ENCODE results near the gene ARSI. TPM values are rescaled to one million over a fixed set of nuclear protein-coding genes. Genes with fewer than 3 reads are reported as not detected.
A peak's percentile ranks its signal among the peaks of the same experiment; 100 is the strongest.

The ARSI gene
- total RNA-seq, 1 donor from 2014 or later: 4.2 TPM

DNA sequence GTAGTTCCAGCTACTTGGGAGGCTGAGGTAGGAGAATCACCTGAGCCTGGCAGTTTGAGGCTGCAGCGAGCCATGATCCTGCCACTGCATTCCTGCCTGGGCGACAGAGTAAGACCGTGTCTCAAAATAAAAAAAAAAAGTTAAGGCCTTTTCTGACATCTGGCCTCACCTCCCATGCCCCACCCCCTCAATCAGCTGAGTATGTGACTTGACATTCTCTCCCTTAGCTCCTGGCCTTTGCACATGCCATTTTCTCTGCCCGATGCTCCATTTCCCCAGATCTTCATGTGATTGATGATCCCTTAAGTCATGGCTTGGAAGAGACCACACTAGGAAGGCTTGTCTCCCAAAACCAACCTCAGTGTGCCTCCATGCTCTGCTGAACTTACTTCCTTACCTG is 37.1 kb upstream of the ARSI start:
- H2AFZ ChIP-seq (replicated peaks): no peak overlapping the region
- no peaks in the 10 kb centered on the region for H3K79me2 ChIP-seq (ENCODE audit: low read depth)
- TF ChIP-seq EZH2 (IDR thresholded peaks at IDR 0.05) (no peak), CTCF (IDR thresholded peaks at IDR 0.05) (no peak), EZH2phosphoT487 (IDR thresholded peaks at IDR 0.05) (no peak)
- no peak overlapping the region for H3K9ac ChIP-seq
- Mint-ChIP-seq H3K4me1 (peaks cover 32% of the 10 kb centered on the region), H3K9me3 (peaks cover 3% of the 10 kb centered on the region), H3K4me3 (no peak overlapping the region), H3K36me3 (no peaks in the 10 kb centered on the region), H3K27ac (peak overlapping the region; percentile 21), H3K27me3 (ENCODE audit: insufficient read depth, low read depth) (peaks cover 11% of the 10 kb centered on the region)
- H3K27ac ChIP-seq: no peak overlapping the region
- H3K4me2 ChIP-seq: no peak overlapping the region
- no peaks in the 10 kb centered on the region for H3K36me3 ChIP-seq
- no peaks in the 10 kb centered on the region for H3K4me1 ChIP-seq
- H3F3A ChIP-seq (ENCODE audit: low read depth): no peaks in the 10 kb centered on the region
- no peaks in the 10 kb centered on the region for H3K27me3 ChIP-seq
- no peaks in the 10 kb centered on the region for H4K20me1 ChIP-seq (ENCODE audit: low read depth)
- no peaks in the 10 kb centered on the region for H3K9me3 ChIP-seq (ENCODE audit: low read depth)
- no peak overlapping the region for H3K4me3 ChIP-seq
- no peak for DNase-seq (ENCODE audit: low spot score)

DNA sequence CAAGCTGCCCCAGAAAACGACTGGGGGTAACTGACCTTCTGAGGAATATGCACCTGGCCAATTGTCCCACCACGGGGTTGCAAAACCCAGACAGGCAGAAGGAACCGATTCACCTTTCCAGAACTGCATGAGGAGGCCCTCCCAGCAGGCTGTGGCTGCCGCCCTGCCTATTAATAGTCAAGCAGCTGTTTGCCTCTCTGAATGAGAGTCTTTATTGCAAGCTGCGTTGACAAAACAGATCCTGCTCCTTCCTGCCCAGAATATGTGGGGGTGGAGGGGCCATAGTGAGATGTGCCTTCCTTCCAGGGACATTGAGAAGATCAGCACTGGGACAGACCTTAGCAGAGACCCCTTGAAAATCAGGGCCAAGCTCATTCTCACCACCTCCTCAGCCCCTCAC is 36.5 kb upstream of the ARSI start:
- no peaks in the 10 kb centered on the region for H3K36me3 ChIP-seq
- H3K9ac ChIP-seq: no peak overlapping the region
- H3K4me1 Mint-ChIP-seq: peaks cover 26% of the 10 kb centered on the region

GRCh38 chr5:150338546-150338945 is 35.8 kb upstream of the ARSI start:
- Mint-ChIP-seq H3K27me3 (ENCODE audit: insufficient read depth, low read depth) (peaks cover 8% of the 10 kb centered on the region), H3K27ac (peak overlapping the region; percentile 95), H3K4me1 (peaks cover 23% of the 10 kb centered on the region), H3K36me3 (no peaks in the 10 kb centered on the region), H3K9me3 (peaks cover 3% of the 10 kb centered on the region), H3K4me3 (peak overlapping the region; percentile 5)
- no peak for DNase-seq (ENCODE audit: low spot score)
- Histone ChIP-seq H2AFZ (replicated peaks) (no peak overlapping the region), H3K27me3 (no peaks in the 10 kb centered on the region), H3F3A (ENCODE audit: low read depth) (no peaks in the 10 kb centered on the region), H3K9ac (no peak overlapping the region), H3K27ac (no peak overlapping the region), H3K79me2 (ENCODE audit: low read depth) (no peaks in the 10 kb centered on the region), H3K4me2 (no peak overlapping the region), H3K36me3 (no peaks in the 10 kb centered on the region), H4K20me1 (ENCODE audit: low read depth) (no peaks in the 10 kb centered on the region), H3K4me1 (no peaks in the 10 kb centered on the region), H3K4me3 (no peak overlapping the region), H3K9me3 (ENCODE audit: low read depth) (no peaks in the 10 kb centered on the region)
- no peak for TF ChIP-seq CTCF (IDR thresholded peaks at IDR 0.05)

More for the DNA sequence above, 36.5 kb upstream of the ARSI start:
- Histone ChIP-seq H2AFZ (replicated peaks) (no peak overlapping the region), H3K4me2 (no peak overlapping the region), H3K4me3 (no peak overlapping the region), H3K27me3 (no peaks in the 10 kb centered on the region), H4K20me1 (ENCODE audit: low read depth) (no peaks in the 10 kb centered on the region), H3F3A (ENCODE audit: low read depth) (no peaks in the 10 kb centered on the region), H3K9me3 (ENCODE audit: low read depth) (no peaks in the 10 kb centered on the region), H3K27ac (no peak overlapping the region), H3K4me1 (no peaks in the 10 kb centered on the region), H3K79me2 (ENCODE audit: low read depth) (no peaks in the 10 kb centered on the region)
- Mint-ChIP-seq H3K27me3 (ENCODE audit: insufficient read depth, low read depth) (peaks cover 11% of the 10 kb centered on the region), H3K4me3 (peak overlapping the region; percentile 34), H3K27ac (peak overlapping the region; percentile 94), H3K9me3 (peaks cover 3% of the 10 kb centered on the region), H3K36me3 (no peaks in the 10 kb centered on the region)
- TF ChIP-seq EZH2phosphoT487 (IDR thresholded peaks at IDR 0.05) (no peak), EZH2 (IDR thresholded peaks at IDR 0.05) (no peak), CTCF (IDR thresholded peaks at IDR 0.05) (no peak)
- no peak for DNase-seq (ENCODE audit: low spot score)

All from neural progenitor cell (in vitro differentiated cells).